HEK293T (cell line): ENCODE results near the gene MPPE1.

ENCODE experiments used
- CTCF ChIA-PET: fragments of 350-600 bp; formaldehyde crosslinking; extraction: SDS; loops from one replicate; lab custom pipeline; 2021; ENCODE audit warnings: antibody characterized with exemption, inconsistent platforms; lab: Yijun Ruan, JAX
- POLR2A ChIA-PET: fragments of 350-600 bp; formaldehyde crosslinking; extraction: SDS; loops from one replicate; lab custom pipeline; 2020; ENCODE audit warnings: antibody characterized with exemption, inconsistent platforms; lab: Yijun Ruan, JAX
- DNase-seq: peaks from one replicate; pipeline ENCODE4 v3.0.0; 2012; ENCODE audit warnings: mixed read lengths; ENCODE audit errors: extremely low spot score
- ARNT ChIP-seq: fragments of 450-650 bp; IDR thresholded peaks from 2 replicates; pipeline ENCODE4 v1.6.1; 2017; ENCODE audit warnings: mild to moderate bottlenecking
- BHLHE40 ChIP-seq: fragments of 450-650 bp; IDR thresholded peaks from 2 replicates; pipeline ENCODE4 v1.6.1; 2016; ENCODE audit warnings: mild to moderate bottlenecking, moderate library complexity, borderline replicate concordance
- CTBP1 ChIP-seq: fragments of 450-650 bp; IDR thresholded peaks from 2 replicates; pipeline ENCODE4 v1.6.1; 2016; ENCODE audit warnings: borderline replicate concordance
- ELF4 ChIP-seq: fragments of 450-650 bp; IDR thresholded peaks from 2 replicates; pipeline ENCODE4 v1.6.1; 2017; ENCODE audit warnings: antibody characterized with exemption
- FOXA1 ChIP-seq: fragments of 450-650 bp; IDR thresholded peaks from 2 replicates; pipeline ENCODE4 v1.6.1; 2016; ENCODE audit warnings: mild to moderate bottlenecking
- FOXK2 ChIP-seq: fragments of 450-650 bp; IDR thresholded peaks from 2 replicates; pipeline ENCODE4 v1.6.1; 2016; ENCODE audit warnings: mild to moderate bottlenecking
- FOXM1 ChIP-seq: fragments of 450-650 bp; IDR thresholded peaks from 2 replicates; pipeline ENCODE4 v1.6.1; 2017; ENCODE audit warnings: mild to moderate bottlenecking, borderline replicate concordance
- HDGF ChIP-seq: fragments of 450-650 bp; IDR thresholded peaks from 2 replicates; pipeline ENCODE4 v1.6.1; 2017; ENCODE audit warnings: antibody characterized with exemption, borderline replicate concordance
- L3MBTL2 ChIP-seq: fragments of 450-650 bp; conservative IDR thresholded peaks from 2 replicates; pipeline ENCODE4 v1.6.1; 2016; ENCODE audit warnings: mild to moderate bottlenecking
- LEF1 ChIP-seq: fragments of 450-650 bp; IDR thresholded peaks from 2 replicates; pipeline ENCODE4 v1.6.1; 2017; ENCODE audit warnings: mild to moderate bottlenecking, borderline replicate concordance
- NFRKB ChIP-seq: fragments of 450-650 bp; IDR thresholded peaks from 2 replicates; pipeline ENCODE4 v1.6.1; 2016; ENCODE audit warnings: mild to moderate bottlenecking, moderate library complexity
- SP1 ChIP-seq: fragments of 450-650 bp; IDR thresholded peaks from 2 replicates; pipeline ENCODE4 v1.6.1; 2017
- SUZ12 ChIP-seq: fragments of 450-650 bp; IDR thresholded peaks from 2 replicates; pipeline ENCODE4 v1.6.1; 2016; ENCODE audit warnings: mild to moderate bottlenecking
- TARDBP ChIP-seq: fragments of 450-650 bp; IDR thresholded peaks from 2 replicates; pipeline ENCODE4 v1.6.1; 2016
- ZNF384 ChIP-seq: fragments of 450-650 bp; IDR thresholded peaks from 2 replicates; pipeline ENCODE4 v1.6.1; 2016
- TF ChIP-seq, protein P1 (sequence below): fragments of 450-650 bp; IDR thresholded peaks from 2 replicates; pipeline ENCODE4 v1.6.1; 2016

The MPPE1 gene

DNA sequence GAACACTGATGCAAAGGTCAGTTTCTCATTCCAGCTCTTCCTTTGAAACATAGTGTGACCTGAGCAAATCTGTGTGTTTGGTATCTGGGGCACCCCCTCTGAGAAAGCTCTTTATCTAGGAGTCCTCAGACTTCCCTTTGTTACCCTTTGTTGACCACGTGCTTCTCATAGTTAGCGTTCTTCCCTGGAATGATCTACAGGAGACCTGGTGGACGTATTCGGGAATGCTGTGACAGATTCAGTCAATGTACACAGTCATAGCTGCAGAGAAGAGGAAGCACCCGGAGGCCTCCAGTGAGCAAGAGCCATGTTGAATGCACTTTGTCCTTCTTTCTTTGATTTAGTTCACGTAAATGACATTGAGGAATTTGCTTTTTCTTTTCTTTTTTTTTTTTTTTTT is 67.6 kb downstream of the MPPE1 start:
- ChIA-PET POLR2A (interaction anchor here (0.9 kb wide), 1 partner anchor 10 kb away, joined by 3 read pairs; no protein-coding TSS in a partner anchor), CTCF (no interaction called here)
- TF ChIP-seq ZNF384 (no peak), ELF4 (no peak), L3MBTL2 (no peak), TARDBP (no peak), FOXM1 (no peak), CTBP1 (no peak), NFRKB (no peak), SP1 (no peak), HDGF (no peak), ARNT (no peak), SUZ12 (no peak)
- TF ChIP-seq, protein P1, sequence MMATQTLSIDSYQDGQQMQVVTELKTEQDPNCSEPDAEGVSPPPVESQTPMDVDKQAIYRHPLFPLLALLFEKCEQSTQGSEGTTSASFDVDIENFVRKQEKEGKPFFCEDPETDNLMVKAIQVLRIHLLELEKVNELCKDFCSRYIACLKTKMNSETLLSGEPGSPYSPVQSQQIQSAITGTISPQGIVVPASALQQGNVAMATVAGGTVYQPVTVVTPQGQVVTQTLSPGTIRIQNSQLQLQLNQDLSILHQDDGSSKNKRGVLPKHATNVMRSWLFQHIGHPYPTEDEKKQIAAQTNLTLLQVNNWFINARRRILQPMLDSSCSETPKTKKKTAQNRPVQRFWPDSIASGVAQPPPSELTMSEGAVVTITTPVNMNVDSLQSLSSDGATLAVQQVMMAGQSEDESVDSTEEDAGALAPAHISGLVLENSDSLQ: no peak
- DNase-seq: no peak

DNA sequence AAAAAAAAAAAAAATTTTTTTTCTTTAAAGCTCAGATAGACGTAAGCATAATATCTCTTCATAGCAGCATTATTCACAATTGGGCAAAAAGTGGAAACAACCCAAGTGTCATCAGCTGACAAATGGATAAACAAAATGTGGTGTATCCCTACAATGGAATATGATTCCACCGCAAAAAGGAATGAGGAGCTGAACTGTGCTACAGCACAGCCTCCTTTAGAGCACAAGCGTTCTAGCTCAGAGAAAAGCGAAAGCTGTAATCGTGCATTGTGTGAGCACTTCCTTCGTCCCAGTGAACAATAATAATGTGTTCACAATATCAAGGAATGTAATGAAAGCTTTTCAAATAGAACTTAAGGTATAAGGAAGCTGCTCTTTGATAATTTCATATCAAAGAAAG is 68.6 kb downstream of the MPPE1 start:
- TF ChIP-seq ZNF384: no peak
- TF ChIP-seq BHLHE40: no peak
- TF ChIP-seq FOXA1: no peak
- TF ChIP-seq HDGF: no peak
- no peak for TF ChIP-seq TARDBP
- TF ChIP-seq FOXK2: no peak
- no peak for TF ChIP-seq SUZ12
- TF ChIP-seq, protein P1: no peak
- TF ChIP-seq LEF1: no peak
- no peak for TF ChIP-seq L3MBTL2
- TF ChIP-seq ELF4: no peak
- TF ChIP-seq SP1: no peak
- no peak for TF ChIP-seq FOXM1
- no peak for TF ChIP-seq CTBP1
- no peak for TF ChIP-seq NFRKB
- no peak for TF ChIP-seq ARNT
- no peak for DNase-seq
- POLR2A ChIA-PET: interaction anchor here (0.9 kb wide), 1 partner anchor 11 kb away, joined by 3 read pairs; no protein-coding TSS in a partner anchor
- CTCF ChIA-PET: no interaction called here

DNA sequence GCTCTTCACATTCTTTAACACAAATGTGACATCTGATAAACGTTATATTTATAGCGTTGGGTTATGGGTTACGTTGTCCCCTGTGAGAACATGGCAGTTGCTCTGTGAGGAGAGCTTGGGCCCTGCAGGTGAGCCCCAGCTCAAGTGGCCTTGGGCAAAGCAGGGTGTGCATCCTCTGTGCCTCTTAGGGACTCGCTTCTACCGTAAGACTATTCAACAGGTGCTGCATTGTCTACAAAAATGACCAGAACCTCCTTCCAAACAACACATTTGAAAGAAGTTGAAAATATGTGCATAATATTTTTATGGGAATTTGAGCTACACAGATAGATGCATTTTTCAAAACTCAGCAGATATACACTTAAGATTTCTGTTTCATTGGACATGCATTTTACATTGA is 73.3 kb downstream of the MPPE1 start:
- no peak for TF ChIP-seq ZNF384
- TF ChIP-seq BHLHE40: no peak
- no peak for TF ChIP-seq L3MBTL2
- no peak for TF ChIP-seq CTBP1
- no peak for TF ChIP-seq TARDBP
- TF ChIP-seq, protein P1: no peak
- no peak for TF ChIP-seq SUZ12
- TF ChIP-seq ARNT: no peak
- TF ChIP-seq ELF4: no peak
- TF ChIP-seq HDGF: no peak
- no peak for TF ChIP-seq LEF1
- no peak for TF ChIP-seq FOXA1
- no peak for TF ChIP-seq SP1
- no peak for DNase-seq
- CTCF ChIA-PET: no interaction called here
- POLR2A ChIA-PET: no interaction called here
